GM19372 (cell line): ENCODE measurements around the gene RAF1.
"Not testable (repeated sequence)": the region's sequence is repeated elsewhere in the genome, so short reads cannot be mapped to it uniquely, and the experiment has no call there.

ENCODE experiments used
- ATAC-seq: cut with Tn5 transposase; IDR thresholded peaks from one replicate; pipeline ENCODE4 v1.9.1; 2021; ENCODE audit warnings: mild to moderate bottlenecking, low read depth, moderate library complexity; ENCODE audit not compliant: unreplicated experiment

RAF1 gene

DNA sequence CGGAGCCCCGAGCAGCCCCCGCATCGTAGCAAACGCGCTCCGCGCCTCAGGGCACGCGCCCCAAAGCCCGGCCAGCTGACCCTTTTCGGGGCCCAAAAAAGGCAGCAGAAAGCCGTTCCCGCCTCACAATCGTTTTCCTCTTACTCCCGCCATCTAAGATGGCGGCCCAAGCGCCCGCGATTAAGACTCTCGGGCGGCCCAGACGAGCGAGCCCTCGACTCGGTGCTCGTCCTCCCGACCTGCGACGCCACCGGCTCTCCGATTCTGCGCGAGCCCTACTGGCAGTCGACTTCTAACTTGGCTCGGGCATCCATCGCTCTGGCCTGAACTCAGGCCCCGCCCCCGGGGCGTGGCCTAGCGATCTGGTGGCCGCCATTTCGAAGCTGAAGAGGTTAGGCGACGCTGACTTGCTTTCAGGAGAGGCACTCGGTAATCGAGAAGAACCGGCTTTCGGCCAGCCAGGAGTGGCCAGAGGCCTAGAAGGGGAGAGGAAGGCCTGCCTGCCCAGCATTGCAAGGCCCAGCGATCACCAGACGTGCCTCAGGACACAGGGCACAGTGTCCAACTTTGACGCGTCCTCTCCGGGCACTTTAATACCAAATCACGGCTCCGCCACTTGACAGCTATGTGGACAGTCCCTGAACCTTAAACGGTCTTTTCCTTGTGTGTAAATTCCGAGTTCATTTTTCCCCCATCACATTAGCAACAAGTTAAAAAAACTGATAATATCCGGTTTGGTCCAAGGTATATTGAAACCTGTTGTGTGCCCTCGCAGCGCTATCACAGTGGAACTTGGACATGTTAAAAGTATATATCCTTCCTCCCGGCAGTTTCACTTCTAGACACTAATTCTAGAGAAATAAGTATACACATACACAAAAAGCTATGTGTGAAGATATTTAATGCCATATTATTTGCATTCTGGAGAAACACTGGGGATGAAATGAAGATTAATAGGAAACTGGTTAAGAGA, at the start of gene RAF1:
TSS of gene RAF1 (minus strand) at position 182 of the 973 bp plus-strand sequence. CDS start 45,396 bp downstream, outside the sequence.
- peak; percentile 83 for ATAC-seq

DNA sequence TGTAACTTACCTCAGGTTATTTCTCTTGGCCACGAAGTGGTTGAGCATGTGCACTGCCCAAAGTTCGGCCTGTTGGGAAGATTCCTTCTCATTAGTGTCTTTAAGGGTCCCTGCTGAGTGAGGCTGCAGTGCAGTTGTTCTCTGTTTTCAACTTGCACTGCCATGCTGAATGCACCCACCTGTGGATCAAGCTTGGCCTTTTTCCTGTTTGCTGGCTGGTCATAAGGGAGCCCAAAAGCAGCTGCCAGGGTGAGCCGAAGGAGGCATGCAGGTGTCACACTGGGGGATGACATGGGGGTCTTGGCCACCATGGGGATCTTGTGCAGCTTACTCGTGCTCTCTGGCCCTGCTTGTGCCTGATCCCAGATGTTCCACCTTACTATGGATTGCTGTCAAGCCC, 46.1 kb upstream of the RAF1 start:
- ATAC-seq = no peak

DNA sequence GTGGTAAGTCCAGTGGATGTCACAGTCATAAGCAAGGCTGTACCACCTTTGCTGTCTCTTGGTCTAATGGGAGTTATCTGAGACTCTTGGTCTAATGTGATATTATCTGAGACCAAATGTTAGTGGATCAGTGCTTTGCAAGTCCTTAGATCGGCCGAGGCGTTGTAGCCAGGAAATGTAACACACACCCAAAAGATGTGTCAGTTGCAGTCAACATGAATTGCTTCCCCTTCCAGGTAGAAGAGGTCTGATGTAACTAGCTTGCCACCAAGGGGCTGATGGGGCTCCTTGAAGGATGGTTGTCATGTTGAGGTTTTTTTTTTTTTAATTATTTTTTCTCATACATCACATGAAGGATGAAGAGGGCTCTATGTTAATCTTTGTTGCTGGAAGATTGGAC, 45.4 kb upstream of the RAF1 start:
- ATAC-seq = no peak

DNA sequence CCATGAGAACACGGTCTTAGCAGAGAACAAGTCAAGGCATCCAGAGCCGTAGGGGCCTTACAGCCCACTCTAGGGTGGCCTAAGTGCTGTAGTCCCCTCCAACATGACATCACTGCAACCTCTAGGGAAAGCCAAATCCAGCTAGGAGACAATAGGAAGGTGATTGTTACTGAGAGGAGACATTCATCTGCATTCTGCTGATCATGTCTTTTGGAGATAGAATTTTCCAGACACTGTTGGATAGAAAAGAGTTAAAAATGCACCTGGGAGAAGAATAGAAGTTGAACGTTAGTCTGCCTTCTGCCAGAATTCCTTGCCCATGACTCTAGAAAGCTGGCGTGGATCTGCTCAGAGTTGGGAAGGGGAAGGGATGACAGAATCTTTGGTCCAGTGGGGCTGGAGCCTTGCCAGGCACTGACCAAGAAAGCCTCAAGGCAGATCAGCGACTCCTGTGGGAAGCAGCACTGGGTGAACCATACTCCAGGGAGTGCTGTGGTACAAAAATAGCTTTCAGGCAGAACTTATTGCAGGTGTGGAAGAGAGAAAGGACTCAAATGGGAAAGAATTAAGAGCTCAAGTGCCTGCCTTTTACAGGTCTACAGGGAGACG, 44.8 kb upstream of the RAF1 start:
- no peak for ATAC-seq

DNA sequence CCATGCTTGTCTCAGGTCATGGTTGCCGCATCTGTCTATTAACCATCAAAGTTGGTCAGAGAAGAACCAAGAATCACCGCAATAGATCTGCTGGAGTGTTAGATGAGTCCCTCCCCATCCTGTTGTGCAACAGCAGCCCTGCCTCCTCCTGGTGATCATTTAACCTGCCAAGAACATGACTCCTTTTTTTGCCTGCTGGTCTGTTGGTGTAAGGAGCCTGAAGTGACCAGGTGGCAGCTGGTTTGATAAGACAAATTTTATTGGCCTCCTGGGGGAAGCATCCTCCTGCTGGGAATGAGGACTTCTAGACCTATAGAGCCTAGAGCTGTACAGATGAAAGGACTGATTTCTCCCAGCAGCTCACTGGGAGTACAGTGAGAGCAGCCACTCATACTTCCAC, 43.5 kb upstream of the RAF1 start:
- ATAC-seq = no peak

DNA sequence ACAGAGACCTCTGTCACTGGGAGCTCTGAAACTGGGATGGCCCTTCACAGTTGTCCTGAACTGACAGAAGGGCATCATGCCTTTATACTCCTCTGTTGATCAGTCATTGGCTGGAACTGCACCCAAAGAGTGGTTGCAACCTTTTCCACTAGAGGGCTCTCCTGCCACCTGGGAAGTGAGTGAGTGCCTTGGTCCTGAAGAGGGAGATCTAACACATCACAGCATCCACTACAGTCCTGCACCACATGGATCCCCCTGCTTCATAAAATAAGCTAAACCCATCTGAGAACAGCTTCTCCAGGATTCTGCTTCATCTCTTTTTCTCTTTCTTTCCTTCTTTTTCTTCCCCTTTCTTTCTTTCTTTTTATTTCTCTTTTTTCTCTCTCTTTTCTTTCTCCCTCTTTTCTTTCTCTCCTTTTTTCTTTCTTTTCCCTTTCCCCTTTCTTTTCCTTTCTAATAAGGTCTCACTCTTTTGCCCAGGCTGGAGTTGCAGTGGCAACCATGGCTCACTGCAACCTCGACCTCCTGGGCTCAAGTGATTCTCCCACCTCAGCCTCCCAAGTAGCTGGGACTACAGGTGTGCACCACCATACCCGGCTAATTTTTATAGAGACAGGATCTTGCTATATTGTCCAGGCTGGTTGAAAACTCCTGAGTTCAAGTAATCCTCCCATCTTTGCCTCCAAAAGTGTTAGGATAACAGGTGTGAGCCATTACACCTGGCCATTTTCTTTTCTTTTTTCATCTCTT, 42.8 kb upstream of the RAF1 start:
- ATAC-seq = peak; percentile 96

DNA sequence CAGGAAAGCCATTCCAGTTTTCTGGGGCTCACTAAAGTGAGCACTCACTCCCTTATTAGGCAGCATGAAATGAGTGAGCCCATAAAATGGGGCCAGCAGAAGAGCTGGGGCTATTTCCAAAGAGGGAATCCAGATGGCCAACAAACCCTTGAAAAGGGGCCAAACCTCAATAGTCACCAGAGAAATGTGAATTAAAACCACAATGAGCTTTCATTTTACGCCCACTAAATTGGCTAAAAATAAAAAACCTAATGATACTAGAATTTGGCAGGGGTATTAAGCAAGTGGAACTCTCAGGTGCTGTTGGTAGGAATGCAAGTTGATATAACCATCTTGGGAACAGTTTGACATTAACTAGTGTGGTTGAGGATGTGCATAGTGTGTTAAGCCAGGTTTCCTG, 42.1 kb upstream of the RAF1 start:
- no peak for ATAC-seq

DNA sequence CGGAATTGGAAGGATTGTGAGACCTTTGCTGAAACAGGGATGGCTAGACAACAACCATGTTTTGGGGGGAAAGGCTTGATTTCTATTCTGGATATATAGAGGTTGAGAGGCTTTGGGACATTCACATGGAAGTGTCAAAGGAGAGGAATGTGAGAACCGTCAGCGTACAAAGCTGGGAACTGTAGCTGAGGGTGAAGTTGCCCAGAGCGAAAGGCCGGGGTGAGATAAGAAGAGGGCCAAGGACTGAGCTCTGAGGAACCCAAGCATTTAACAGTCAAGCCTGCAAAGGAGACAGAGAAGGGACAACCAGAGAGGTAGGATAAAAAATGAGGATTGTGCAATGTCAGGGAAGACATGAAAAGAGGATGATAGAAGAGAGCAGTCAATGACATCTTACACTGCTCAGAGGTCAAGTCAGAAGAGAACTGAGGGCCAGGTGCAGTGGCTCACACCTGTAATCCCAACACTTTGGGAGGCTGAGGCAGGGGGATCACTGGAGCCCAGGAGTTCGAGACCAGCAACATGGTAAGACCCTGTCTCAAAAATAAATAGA, 41.5 kb upstream of the RAF1 start:
- no peak for ATAC-seq

DNA sequence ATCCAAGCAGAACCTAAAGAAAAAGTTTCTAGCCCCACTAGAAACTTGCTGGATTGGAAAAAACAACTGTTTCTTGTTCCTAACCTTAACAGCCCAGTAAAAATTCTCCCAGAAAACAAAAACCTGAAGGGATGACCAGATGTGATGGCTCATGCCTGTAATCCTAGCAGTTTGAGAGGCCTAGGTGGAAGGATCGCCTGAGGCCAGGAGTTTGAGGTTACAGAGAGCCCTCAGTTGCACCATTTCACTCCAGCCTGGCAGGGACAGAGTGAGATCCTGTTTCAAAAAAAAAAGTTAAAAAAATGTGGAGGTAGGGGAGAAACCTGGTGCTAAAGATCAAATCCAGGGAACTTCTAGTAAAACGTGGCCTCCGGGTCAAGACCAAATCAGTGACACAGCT, 38.6 kb upstream of the RAF1 start:
- no peak for ATAC-seq

DNA sequence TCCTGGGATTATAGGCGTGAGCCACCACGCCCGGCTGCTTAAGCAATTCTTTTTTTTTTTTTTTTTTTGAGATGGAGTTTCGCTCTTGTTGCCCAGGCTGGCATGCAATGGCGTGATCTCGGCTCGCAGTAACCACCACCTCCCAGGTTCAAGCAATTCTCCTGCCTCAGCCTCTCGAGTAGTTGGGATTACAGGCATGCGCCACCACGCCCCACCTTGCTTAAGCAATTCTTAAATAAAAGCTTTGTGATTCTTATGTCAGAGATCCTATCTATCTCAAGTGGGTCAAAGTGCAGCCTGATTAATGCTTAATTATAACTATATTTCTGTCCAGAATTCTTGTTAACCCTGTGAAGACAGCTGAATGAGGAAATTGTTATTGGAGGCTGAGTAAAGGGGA, 37.7 kb upstream of the RAF1 start:
- ATAC-seq = not testable (repeated sequence)

DNA sequence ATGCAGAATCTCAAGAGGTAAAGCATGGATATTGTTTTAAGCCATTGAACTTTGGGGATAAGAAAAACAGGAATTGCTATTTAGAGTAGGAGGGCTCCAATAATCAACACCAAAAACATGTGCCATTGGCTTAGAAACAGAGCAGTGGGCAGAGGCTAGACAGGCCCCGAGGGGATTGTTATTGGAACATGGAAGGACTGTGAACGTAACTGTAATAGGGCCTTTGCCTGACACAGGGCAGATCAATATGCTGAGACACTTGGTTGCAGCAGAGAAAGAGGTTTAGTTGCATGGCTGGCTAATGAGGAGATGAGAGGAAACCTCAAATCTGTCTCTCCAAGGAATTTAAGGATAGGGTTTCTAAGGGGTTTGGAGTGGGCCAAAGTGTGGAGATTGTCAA, 36.9 kb upstream of the RAF1 start:
- no peak for ATAC-seq

DNA sequence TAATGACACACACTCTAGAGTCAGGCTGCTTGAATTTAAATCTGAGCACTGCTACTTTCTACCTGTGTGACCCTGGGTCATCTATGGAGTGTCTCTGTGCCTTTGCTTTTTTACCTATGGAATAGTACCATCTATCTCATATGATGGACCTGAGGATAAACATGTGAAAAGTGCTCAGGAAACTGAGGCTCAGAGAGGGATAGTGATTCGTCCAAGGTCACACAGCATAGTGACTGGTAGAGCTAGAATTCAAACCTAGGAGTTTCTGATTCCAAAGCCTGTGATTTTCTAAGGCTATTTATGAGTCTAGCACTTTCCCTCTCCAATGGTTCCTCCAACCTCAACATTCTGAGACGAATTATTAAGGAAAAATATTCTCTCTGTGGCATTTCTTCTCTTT, 32.0 kb upstream of the RAF1 start:
- no peak for ATAC-seq

DNA sequence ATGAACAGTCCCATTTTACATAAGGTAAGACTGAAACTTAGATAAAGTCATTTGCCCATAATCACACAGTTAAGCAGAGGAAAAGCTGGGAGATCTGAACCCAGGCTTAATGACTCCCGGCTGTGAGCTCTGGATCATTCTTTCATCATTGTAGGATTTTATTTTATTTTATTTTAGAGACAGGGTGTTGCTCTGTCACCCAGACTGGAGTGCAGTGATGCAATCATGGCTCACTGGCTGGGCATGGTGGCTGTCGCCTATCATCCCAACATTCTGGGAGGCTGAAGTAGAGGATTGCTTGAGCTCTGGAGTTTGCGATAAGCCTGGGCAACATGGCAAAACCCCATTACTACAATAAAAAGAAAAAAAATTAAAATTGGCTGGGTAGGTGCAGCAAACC, 31.2 kb upstream of the RAF1 start:
- no peak for ATAC-seq

DNA sequence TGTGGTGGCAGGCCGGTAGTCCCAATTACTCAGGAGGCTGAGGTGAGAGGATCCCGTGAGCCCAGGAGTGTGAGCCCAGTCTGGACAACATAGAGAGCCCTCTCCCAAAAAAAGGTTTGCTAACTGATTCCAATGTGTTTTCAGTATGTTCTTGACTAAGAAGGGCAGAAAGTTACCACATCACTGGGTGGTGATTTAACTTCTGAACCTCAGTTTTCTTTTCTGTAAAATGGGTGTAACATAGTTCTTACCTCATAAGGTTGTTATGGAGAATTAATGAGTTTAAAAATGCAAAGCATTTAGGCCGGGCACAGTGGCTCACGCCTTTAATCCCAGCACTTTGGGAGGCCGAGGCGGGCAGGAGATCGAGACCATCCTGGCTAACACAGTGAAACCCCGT, 28.5 kb upstream of the RAF1 start:
- no peak for ATAC-seq

DNA sequence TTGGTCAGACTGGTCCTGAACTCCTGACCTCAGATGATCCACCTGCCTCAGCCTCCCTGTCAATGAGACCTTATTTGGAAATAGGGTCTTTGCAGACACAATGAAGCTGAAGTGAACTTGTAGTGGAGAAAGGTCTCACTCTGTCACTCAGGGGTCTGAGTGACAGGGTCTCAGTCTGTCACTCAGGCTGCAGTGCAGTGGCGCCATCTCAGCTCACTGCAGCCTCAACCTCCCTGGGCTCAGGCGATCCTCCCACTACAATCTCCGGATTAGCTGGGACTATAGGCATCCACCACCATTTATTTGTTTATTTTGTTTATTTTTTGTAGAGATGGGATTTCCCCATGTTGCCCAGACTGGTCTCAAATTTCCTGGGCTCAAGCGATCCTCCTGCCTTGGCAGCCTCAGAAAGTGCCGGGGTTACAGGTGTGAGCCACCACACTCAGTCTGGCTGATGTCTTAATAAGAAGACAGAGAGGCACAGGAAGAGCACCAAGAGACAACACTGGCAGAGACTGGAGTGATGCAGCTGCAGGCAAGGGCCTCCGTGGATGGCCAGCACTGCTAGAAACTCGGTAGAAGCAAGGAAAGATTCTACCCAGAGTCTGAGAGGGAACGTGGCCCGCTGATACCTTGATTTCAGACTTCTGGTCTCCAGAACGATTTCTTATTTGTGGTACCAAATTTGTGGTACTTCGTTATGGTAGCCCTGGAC, 26.2 kb upstream of the RAF1 start:
- ATAC-seq = no peak

DNA sequence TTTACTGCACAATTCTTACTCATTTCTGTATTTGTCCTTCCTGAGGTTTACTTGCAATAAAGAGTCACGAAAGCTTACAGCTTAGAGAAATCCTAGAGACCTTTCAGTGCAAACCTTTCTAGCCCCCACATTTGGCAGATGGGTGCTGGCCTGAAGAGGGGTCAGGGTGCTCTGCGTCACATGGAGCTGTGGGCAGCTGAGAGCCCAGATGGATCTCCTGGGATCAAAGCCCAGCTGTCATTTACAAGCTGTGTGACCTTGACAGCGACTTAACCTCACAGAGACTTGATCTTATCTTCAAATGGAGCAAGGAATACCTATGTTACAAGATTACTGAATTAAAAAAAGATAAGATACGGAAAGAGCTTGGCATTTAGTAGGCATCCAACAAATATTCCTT, 24.0 kb upstream of the RAF1 start:
- no peak for ATAC-seq

DNA sequence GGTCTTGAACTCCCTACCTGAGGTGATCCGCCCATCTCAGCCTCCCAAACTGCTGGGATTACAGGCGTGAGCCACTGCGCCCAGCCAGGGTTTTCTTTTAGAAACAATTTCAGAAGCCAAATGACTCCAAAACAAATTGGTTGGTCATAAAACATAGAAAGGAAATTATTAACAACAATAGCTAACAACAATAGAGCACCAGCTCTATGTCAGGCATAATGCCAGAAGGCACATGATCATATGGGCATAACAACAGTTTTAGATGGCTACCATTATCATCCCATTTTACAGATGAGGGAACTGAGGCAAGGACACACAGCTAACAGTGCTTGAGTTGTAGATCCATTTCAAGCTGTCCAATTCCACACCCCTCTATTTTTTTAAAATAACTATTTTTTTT, 22.2 kb upstream of the RAF1 start:
- no peak for ATAC-seq

DNA sequence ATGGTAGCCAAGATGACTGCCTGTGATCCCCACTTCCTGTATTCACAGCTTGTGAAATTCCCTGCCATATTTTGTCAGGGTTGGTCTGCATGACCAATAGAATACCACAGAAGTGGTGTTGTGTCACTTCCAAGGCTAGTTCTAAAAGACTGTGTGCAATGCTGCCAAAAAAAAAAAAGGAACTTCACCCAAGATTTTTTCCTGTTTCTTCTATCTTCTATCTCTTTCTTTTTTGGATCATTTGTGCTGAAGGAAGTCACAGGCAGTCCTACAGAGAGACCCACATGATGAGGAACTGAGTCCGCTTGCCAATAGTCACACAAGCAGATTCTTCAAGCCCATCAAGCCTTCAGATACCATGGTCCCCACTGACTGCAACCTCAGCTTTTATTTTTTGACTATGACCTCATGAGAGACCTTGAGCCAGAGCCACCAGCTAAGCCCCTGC, 18.1 kb upstream of the RAF1 start:
- ATAC-seq = no peak

DNA sequence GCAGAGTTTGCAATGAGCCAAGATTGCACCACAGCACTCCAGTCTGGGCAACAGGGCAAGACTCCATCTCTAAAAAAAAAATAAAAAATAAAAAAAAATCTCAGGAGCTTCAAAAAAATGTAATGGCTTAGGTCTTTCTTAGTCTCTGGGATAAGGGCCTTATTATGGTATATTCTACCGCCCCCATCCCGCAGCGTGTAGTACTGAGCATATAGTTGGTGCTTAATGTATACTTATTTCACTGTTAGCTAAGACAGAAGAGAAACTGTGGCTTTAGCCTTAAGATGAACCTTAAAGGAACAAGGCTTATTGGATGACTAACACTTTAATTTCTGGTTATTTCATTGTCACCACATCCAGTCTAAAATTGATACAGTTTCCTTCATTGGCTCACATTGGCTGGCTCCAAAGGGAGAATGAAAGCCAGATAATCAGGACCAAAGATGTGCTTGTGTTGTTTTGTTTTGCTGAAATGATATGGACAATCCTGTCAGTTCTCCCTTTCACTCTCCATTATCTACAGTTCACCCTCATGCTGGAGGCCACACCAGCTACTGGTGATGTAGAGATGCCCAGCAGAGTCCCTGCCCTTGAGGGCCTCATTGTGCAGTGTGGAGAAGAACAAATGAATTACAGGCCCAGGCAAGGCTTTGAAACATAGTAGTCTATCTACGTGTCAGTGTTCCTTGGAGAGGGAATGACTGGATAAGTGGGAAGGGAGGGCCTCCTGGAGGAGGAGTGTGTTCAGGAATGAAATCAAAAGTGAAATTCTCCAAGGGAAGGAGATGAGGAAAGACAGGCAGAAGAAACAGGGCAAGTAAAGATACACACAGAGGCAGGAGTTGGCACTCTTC, 17.4 kb upstream of the RAF1 start:
- no peak for ATAC-seq
